IMR-90 (cell line): ENCODE data around the gene NKAP. TPM values are rescaled to one million over a fixed set of nuclear protein-coding genes. Genes with fewer than 3 reads are reported as not detected.

Experiments used
- ATAC-seq: fragments of 200-7000 bp; cut with Tn5 transposase; 2 replicates; pipeline ENCODE4 v1.9.1; 2020; ENCODE audit warnings: low read depth, mild to moderate bottlenecking, moderate library complexity
- BruUV-seq: library from RNA; stranded (reverse); fragments of 400-500 nt; replicated peaks from 2 replicates; lab custom pipeline; 2021; lab: Mats Ljungman, UMichigan
- CTCF ChIA-PET: fragments of 300-600 bp; formaldehyde crosslinking; extraction: SDS; loops from one replicate; lab custom pipeline; 2021; ENCODE audit warnings: antibody characterized with exemption; lab: Yijun Ruan, JAX
- POLR2A ChIA-PET: fragments of 300-600 bp; sonication (Branson Sonifier 250); formaldehyde crosslinking; loops from one replicate; lab custom pipeline; 2022; ENCODE audit warnings: antibody characterized with exemption; ENCODE audit not compliant: unreplicated experiment; lab: Charles Lee
- DNase-seq: peaks from one replicate; pipeline ENCODE4 v3.0.0; 2013
- H2AFZ ChIP-seq: replicated peaks from 2 replicates; pipeline ENCODE3; 2013; ENCODE audit warnings: low read length, mild to moderate bottlenecking; ENCODE audit not compliant: poor library complexity
- H2AK5ac ChIP-seq: 2 replicates; pipeline ENCODE4 v1.6.1; 2013; ENCODE audit warnings: low read depth, low read length, inconsistent platforms
- H2AK9ac ChIP-seq: replicated peaks from 2 replicates; pipeline ENCODE3; 2013; ENCODE audit warnings: mild to moderate bottlenecking, low read depth, low read length, moderate library complexity; ENCODE audit not compliant: poor library complexity
- H2BK120ac ChIP-seq: 2 replicates; pipeline ENCODE4 v1.6.1; 2013; ENCODE audit warnings: low read depth, low read length, inconsistent platforms
- H2BK15ac ChIP-seq: 3 replicates; pipeline ENCODE4 v1.6.1; 2013; ENCODE audit warnings: low read depth, low read length, inconsistent platforms
- H2BK20ac ChIP-seq: 2 replicates; pipeline ENCODE4 v1.6.1; 2013; ENCODE audit warnings: low read depth, mild to moderate bottlenecking, inconsistent platforms, low read length, moderate library complexity
- H2BK5ac ChIP-seq: 2 replicates; pipeline ENCODE4 v1.6.1; 2013; ENCODE audit warnings: mild to moderate bottlenecking, low read depth, low read length, inconsistent platforms; ENCODE audit not compliant: poor library complexity, severe bottlenecking
- H3K14ac ChIP-seq: replicated peaks from 2 replicates; pipeline ENCODE4 v1.6.1; 2013; ENCODE audit warnings: low read depth, low read length, inconsistent platforms
- H3K18ac ChIP-seq: 2 replicates; pipeline ENCODE4 v1.6.1; 2013; ENCODE audit warnings: low read depth, low read length, control low read depth
- H3K23ac ChIP-seq: 2 replicates; pipeline ENCODE4 v1.6.1; 2013; ENCODE audit warnings: low read depth, low read length, inconsistent platforms
- H3K27ac ChIP-seq: 2 replicates; pipeline ENCODE4 v1.5.1; 2013; ENCODE audit warnings: mild to moderate bottlenecking, control low read depth, low read length; ENCODE audit not compliant: insufficient read depth
- H3K27me3 ChIP-seq: 2 replicates; pipeline ENCODE4 v1.6.1; 2013; ENCODE audit warnings: low read length; ENCODE audit not compliant: control insufficient read depth, insufficient read depth
- H3K36me3 ChIP-seq: 2 replicates; pipeline ENCODE4 v1.6.1; 2013; ENCODE audit warnings: low read length, mixed read lengths; ENCODE audit not compliant: control insufficient read depth, insufficient read depth
- H3K4ac ChIP-seq: 2 replicates; pipeline ENCODE4 v1.6.1; 2013; ENCODE audit warnings: low read depth, low read length, inconsistent platforms
- H3K4me1 ChIP-seq: 2 replicates; pipeline ENCODE4 v1.6.1; 2013; ENCODE audit warnings: low read length, mixed read lengths; ENCODE audit not compliant: control insufficient read depth, insufficient read depth
- H3K4me2 ChIP-seq: 2 replicates; pipeline ENCODE4 v1.6.1; 2013; ENCODE audit warnings: low read depth, mild to moderate bottlenecking, control low read depth, low read length, moderate library complexity
- H3K4me3 ChIP-seq: 2 replicates; pipeline ENCODE4 v1.5.1; 2013; ENCODE audit warnings: low read depth, mild to moderate bottlenecking, control low read depth, low read length, moderate library complexity; ENCODE audit not compliant: insufficient read depth
- H3K56ac ChIP-seq: 2 replicates; pipeline ENCODE4 v1.6.1; 2013; ENCODE audit warnings: low read length, inconsistent platforms; ENCODE audit not compliant: insufficient read depth; ENCODE audit errors: extremely low read depth
- H3K79me1 ChIP-seq, 2 experiments: 2 replicates each; pipeline ENCODE4 v1.6.1; 2013; ENCODE audit warnings: low read length in 2 of 2, inconsistent platforms in 1 of 2, low read depth in 1 of 2
- H3K9ac ChIP-seq: 2 replicates; pipeline ENCODE4 v1.6.1; 2013; ENCODE audit warnings: low read depth, low read length, control low read depth
- H3K9me1 ChIP-seq: 2 replicates; pipeline ENCODE4 v1.6.1; 2013; ENCODE audit warnings: low read length, inconsistent platforms; ENCODE audit not compliant: insufficient read depth
- H3K9me3 ChIP-seq: 2 replicates; pipeline ENCODE4 v1.6.1; 2013; ENCODE audit warnings: low read length; ENCODE audit not compliant: control insufficient read depth, insufficient read depth
- H4K20me1 ChIP-seq: 2 replicates; pipeline ENCODE4 v1.6.1; 2013; ENCODE audit warnings: low read length, inconsistent platforms; ENCODE audit not compliant: insufficient read depth
- H4K5ac ChIP-seq: 2 replicates; pipeline ENCODE4 v1.6.1; 2013; ENCODE audit warnings: mild to moderate bottlenecking, low read depth, low read length, control low read depth
- H4K8ac ChIP-seq, 2 experiments: 2 replicates each; pipeline ENCODE4 v1.6.1; 2013; ENCODE audit warnings: low read depth in 2 of 2, low read length in 2 of 2, control low read depth in 1 of 2, inconsistent platforms in 1 of 2
- H4K91ac ChIP-seq: 2 replicates; pipeline ENCODE4 v1.6.1; 2013; ENCODE audit warnings: low read depth, low read length, inconsistent platforms; ENCODE audit not compliant: insufficient read depth
- BHLHE40 ChIP-seq: fragments of 150-350 bp; IDR thresholded peaks from 2 replicates; pipeline ENCODE4 v1.6.1; 2016; ENCODE audit warnings: mild to moderate bottlenecking, low read depth, low read length
- CEBPB ChIP-seq: IDR thresholded peaks from 2 replicates; pipeline ENCODE4 v1.6.1; 2012; ENCODE audit warnings: low read depth, low read length, improper control_type of control experiment
- CHD1 ChIP-seq: IDR thresholded peaks from 2 replicates; pipeline ENCODE4 v1.6.1; 2012; ENCODE audit warnings: low read depth, low read length, improper control_type of control experiment
- CTCF ChIP-seq: conservative IDR thresholded peaks from 2 replicates; pipeline ENCODE4 v1.5.1; 2012; ENCODE audit warnings: mild to moderate bottlenecking, low read depth, low read length, improper control_type of control experiment
- MAFK ChIP-seq: IDR thresholded peaks from 2 replicates; pipeline ENCODE4 v1.6.1; 2012; ENCODE audit warnings: low read depth, low read length, improper control_type of control experiment
- MXI1 ChIP-seq: IDR thresholded peaks from 2 replicates; pipeline ENCODE4 v1.6.1; 2012; ENCODE audit warnings: low read depth, mild to moderate bottlenecking, low read length, moderate library complexity, borderline replicate concordance
- NFE2L2 ChIP-seq: fragments of 150-350 bp; IDR thresholded peaks from 2 replicates; pipeline ENCODE4 v1.6.1; 2016; ENCODE audit warnings: low read depth, mild to moderate bottlenecking, low read length
- RAD21 ChIP-seq: IDR thresholded peaks from 2 replicates; pipeline ENCODE4 v1.6.1; 2012; ENCODE audit warnings: low read length, improper control_type of control experiment
- RCOR1 ChIP-seq: IDR thresholded peaks from 2 replicates; pipeline ENCODE4 v1.6.1; 2012; ENCODE audit warnings: mild to moderate bottlenecking, low read length, improper control_type of control experiment; ENCODE audit not compliant: insufficient replicate concordance
- SMC3 ChIP-seq: fragments of 150-350 bp; IDR thresholded peaks from 2 replicates; pipeline ENCODE4 v1.6.1; 2016; ENCODE audit warnings: low read depth, mild to moderate bottlenecking, antibody characterized with exemption, low read length, moderate library complexity
- USF2 ChIP-seq: fragments of 150-350 bp; IDR thresholded peaks from 2 replicates; pipeline ENCODE4 v1.6.1; 2017; ENCODE audit warnings: mild to moderate bottlenecking, antibody characterized with exemption, low read length, low read depth
- WGBS, 2 experiments: methylation state at CpG; one replicate each; pipeline versions ENCODE4 v1.1.5 to v1.1.7; 2013; ENCODE audit warnings: missing lambda C conversion rate in 2 of 2; ENCODE audit not compliant: insufficient read length in 1 of 2; ENCODE audit errors: extremely low coverage in 2 of 2; 5-methylcytosine and 5-hydroxymethylcytosine counted together
- dilution Hi-C: fragments of 300-500 bp; cut with HindIII; formaldehyde crosslinking; loops from one replicate; pipeline ENCODE4 v1.14.3; 2018; ENCODE audit warnings: low sequenced_read_pairs; ENCODE audit not compliant: unreplicated experiment
- in situ Hi-C: fragments of 300-500 bp; cut with MboI; formaldehyde crosslinking; loops from 3 replicates; pipeline ENCODE4 v1.14.3; 2019; ENCODE audit warnings: low sequenced_read_pairs, inconsistent platforms, mixed read lengths
- intact Hi-C: fragments of 100-400 bp; cut with micrococcal nuclease; formaldehyde crosslinking; loops from 2 replicates; pipeline ENCODE4 v1.10.0; 2022
- polyA plus RNA-seq, 3 experiments: library from polyadenylated mRNA; depleted of rRNA; stranded (reverse); fragments of >200 nt; gene quantifications; 2 replicates each; pipeline ENCODE4 v1.2.3, GENCODE V29; 2012; ENCODE audit warnings: low replicate concordance in 1 of 3
- total RNA-seq: library from RNA; depleted of rRNA; stranded (reverse); fragments of >200 nt; gene quantifications from 2 replicates; pipeline ENCODE4 v1.2.3, GENCODE V29; 2012

The NKAP gene
- total and polyA plus RNA-seq, 2 of the 4 experiments (the other 2 are of a cell fraction) = 1.3 to 2.7 TPM

GRCh38 chrX:119948381-119948780 is 4.8 kb upstream of the NKAP start:
- CTCF ChIA-PET = no interaction called here
- no peaks in the 10 kb centered on the region for H3K36me3 ChIP-seq

More at GRCh38 chrX:119948381-119948780, 4.8 kb upstream of the NKAP start:
- Histone ChIP-seq H3K56ac (no peak overlapping the region), H3K18ac (no peak overlapping the region), H2BK15ac (no peak overlapping the region), H3K4me2 (no peak overlapping the region), H2AFZ (no peak overlapping the region), H3K9me1 (no peaks in the 10 kb centered on the region), H3K23ac (no peak overlapping the region), H4K8ac (no peak overlapping the region), H2BK120ac (no peak overlapping the region), H2AK9ac (no peak overlapping the region), H3K4me3 (no peak overlapping the region), H2AK5ac (no peak overlapping the region), H3K14ac (no peak overlapping the region), H2BK20ac (no peak overlapping the region), H4K5ac (no peak overlapping the region), H3K9ac (no peak overlapping the region), H3K27me3 (no peaks in the 10 kb centered on the region), H4K91ac (no peak overlapping the region), H3K9me3 (no peaks in the 10 kb centered on the region), H3K27ac (no peak overlapping the region), H3K79me1 (no peaks in the 10 kb centered on the region), H4K20me1 (no peaks in the 10 kb centered on the region), H3K4me1 (no peaks in the 10 kb centered on the region), H2BK5ac (no peak overlapping the region), H3K4ac (no peak overlapping the region)
- no peak for DNase-seq
- POLR2A ChIA-PET = no interaction called here
- no peak for TF ChIP-seq CEBPB
- TF ChIP-seq RCOR1 = no peak
- TF ChIP-seq RAD21 = no peak
- no peak for TF ChIP-seq SMC3
- TF ChIP-seq MAFK = no peak
- TF ChIP-seq USF2 = no peak
- TF ChIP-seq NFE2L2 = no peak
- TF ChIP-seq MXI1 = no peak
- no peak for TF ChIP-seq CTCF
- no peak for TF ChIP-seq CHD1
- no peak for TF ChIP-seq BHLHE40
- intact Hi-C loops = no loop called here
- dilution Hi-C loops = no loop called here
- BruUV-seq = no TSS peak
- WGBS, 2 experiments = no CpG with 5 or more reads among the region's 5 CpGs
- in situ Hi-C loops = no loop called here
- no peak for ATAC-seq
